Measurements from ENCODE around the gene MTLN.

- TF ChIP-seq CTCF (IDR thresholded peaks at IDR 0.05) (no peak), EZH2 (IDR thresholded peaks at IDR 0.05) (no peak), EZH2phosphoT487 (IDR thresholded peaks at IDR 0.05) (no peak)
Measured at GRCh38 chr2:110216199-110216598, 3.9 kb upstream of the MTLN start.
